H1 (cell line): ENCODE measurements around the gene ACACA. TPM values are rescaled to one million over a fixed set of nuclear protein-coding genes. Genes with fewer than 3 reads are reported as not detected.

ENCODE experiments used
- BACH1 ChIP-seq: IDR thresholded peaks from 2 replicates; pipeline ENCODE4 v1.6.1; 2012; ENCODE audit warnings: low read length, improper control_type of control experiment
- BRCA1 ChIP-seq: IDR thresholded peaks from 2 replicates; pipeline ENCODE4 v1.6.1; 2012; ENCODE audit warnings: low read depth, low read length, improper control_type of control experiment
- CBX5 ChIP-seq: fragments of 300-800, 300-1000 bp; sonication (generic); IDR thresholded peaks from 2 replicates; pipeline ENCODE4 v1.7.1; 2016; ENCODE audit warnings: antibody characterized with exemption, low read length, low read depth
- CEBPB ChIP-seq: IDR thresholded peaks from 2 replicates; pipeline ENCODE4 v1.6.1; 2012; ENCODE audit warnings: low read depth, low read length
- CREB1 ChIP-seq: IDR thresholded peaks from 2 replicates; pipeline ENCODE4 v1.6.1; 2012; ENCODE audit warnings: inconsistent platforms
- CTBP2 ChIP-seq: IDR thresholded peaks from 2 replicates; pipeline ENCODE4 v1.7.0; 2011; ENCODE audit warnings: borderline replicate concordance, mild to moderate bottlenecking, moderate library complexity, mixed read lengths, low read length; ENCODE audit not compliant: insufficient read depth, insufficient read length
- EGR1 ChIP-seq: IDR thresholded peaks from 2 replicates; pipeline ENCODE4 v1.6.1; 2011; ENCODE audit warnings: low read depth, low read length, borderline replicate concordance
- EZH2 ChIP-seq: fragments of 200-600 bp; sonication (generic); IDR thresholded peaks from 2 replicates; pipeline ENCODE4 v1.7.1; 2012; ENCODE audit warnings: low read depth, mild to moderate bottlenecking, moderate library complexity, low read length, inconsistent platforms; ENCODE audit not compliant: severe bottlenecking
- HDAC2 ChIP-seq, 2 experiments: fragments of 300-600 bp in 1 of 2; sonication (generic) in 1 of 2; IDR thresholded peaks; 2 replicates each; pipeline ENCODE4 v1.6.1; 2011 to 2012; ENCODE audit warnings: low read depth in 2 of 2, low read length in 2 of 2, mild to moderate bottlenecking in 2 of 2, moderate library complexity in 2 of 2, borderline replicate concordance in 1 of 2, inconsistent platforms in 1 of 2
- HDAC6 ChIP-seq: IDR thresholded peaks from one replicate; pipeline ENCODE4 v1.7.1; 2012; ENCODE audit warnings: low read depth, mild to moderate bottlenecking, inconsistent platforms, low read length, moderate library complexity
- JUN ChIP-seq: IDR thresholded peaks from 2 replicates; pipeline ENCODE4 v1.6.1; 2011; ENCODE audit warnings: low read depth, mild to moderate bottlenecking, improper control_type of control experiment, low read length
- KDM4A ChIP-seq: IDR thresholded peaks from one replicate; pipeline ENCODE4 v1.7.1; 2012; ENCODE audit warnings: low read depth, mild to moderate bottlenecking, moderate library complexity, low read length, inconsistent platforms; ENCODE audit not compliant: severe bottlenecking
- POLR2A ChIP-seq, 2 experiments: IDR thresholded peaks; 1 replicate in 1 of 2; 2 replicates in 1 of 2; pipeline ENCODE4 v1.6.1; 2011; ENCODE audit warnings: low read depth in 2 of 2, low read length in 2 of 2, mild to moderate bottlenecking in 2 of 2; ENCODE audit errors: control extremely low read depth in 1 of 2
- POLR2AphosphoS5 ChIP-seq: IDR thresholded peaks from 2 replicates; pipeline ENCODE4 v1.6.1; 2011; ENCODE audit warnings: low read depth, low read length
- RNF2 ChIP-seq: fragments of 200-900, 300-1000 bp; sonication (generic); IDR thresholded peaks from 2 replicates; pipeline ENCODE4 v1.7.1; 2016; ENCODE audit warnings: borderline replicate concordance, low read depth, mild to moderate bottlenecking, antibody characterized with exemption, low read length; ENCODE audit not compliant: poor library complexity, severe bottlenecking; ENCODE audit errors: missing control alignments
- SAP30 ChIP-seq: fragments of 300-600 bp; sonication (generic); IDR thresholded peaks from 2 replicates; pipeline ENCODE4 v1.7.1; 2012; ENCODE audit warnings: low read length, moderate library complexity, mild to moderate bottlenecking, inconsistent platforms; ENCODE audit not compliant: insufficient read depth, insufficient replicate concordance
- SIRT6 ChIP-seq: IDR thresholded peaks from one replicate; pipeline ENCODE4 v1.7.1; 2012; ENCODE audit warnings: low read length, inconsistent platforms
- SP1 ChIP-seq: IDR thresholded peaks from 2 replicates; pipeline ENCODE4 v1.6.1; 2011; ENCODE audit warnings: low read depth, low read length
- SP4 ChIP-seq: IDR thresholded peaks from 2 replicates; pipeline ENCODE4 v1.6.1; 2012; ENCODE audit warnings: low read length, inconsistent platforms
- SRF ChIP-seq: IDR thresholded peaks from 2 replicates; pipeline ENCODE4 v1.6.1; 2011; ENCODE audit warnings: mild to moderate bottlenecking, low read depth, low read length, moderate library complexity
- SUZ12 ChIP-seq: fragments of 200-600 bp; sonication (generic); IDR thresholded peaks from 2 replicates; pipeline ENCODE4 v1.6.1; 2012; ENCODE audit warnings: mild to moderate bottlenecking, inconsistent platforms, low read length, moderate library complexity, mixed read lengths
- TEAD4 ChIP-seq: IDR thresholded peaks from 2 replicates; pipeline ENCODE4 v1.6.1; 2012; ENCODE audit warnings: low read depth, low read length, inconsistent platforms, mixed read lengths
- USF2 ChIP-seq: IDR thresholded peaks from 2 replicates; pipeline ENCODE4 v1.6.1; 2011; ENCODE audit warnings: low read length, improper control_type of control experiment
- polyA plus RNA-seq, 7 experiments: library from polyadenylated mRNA; depleted of rRNA in 3 of 7; stranded (reverse) in 5 of 7; unstranded in 2 of 7; fragments of >200 nt in 5 of 7; fragments of 200-250 nt in 2 of 7; gene quantifications; 1 replicate in 5 of 7; 2 replicates in 1 of 7; 4 replicates in 1 of 7; pipeline versions ENCODE4 v1.2.1 to v1.2.3, GENCODE V29; 2011 to 2013; ENCODE audit warnings: missing spikeins in 2 of 7, mixed read lengths in 2 of 7
- total RNA-seq: library from RNA; stranded (reverse); fragmentation: NEBNext Ultra II Directional; extraction: Animal tissue kit (Norgen Biotek cat#: 25700); gene quantifications from 2 replicates; pipeline ENCODE4 v1.2.1, GENCODE V29; 2021
- TF ChIP-seq, protein P1 (sequence below): IDR thresholded peaks from 2 replicates; pipeline ENCODE4 v1.6.1; 2012; ENCODE audit warnings: inconsistent platforms

ACACA gene
- total and polyA plus RNA-seq, 2 of the 8 experiments (the other 6 are each of a cell fraction or from before 2014, with no cell fraction given) = 74.0 to 160 TPM

DNA sequence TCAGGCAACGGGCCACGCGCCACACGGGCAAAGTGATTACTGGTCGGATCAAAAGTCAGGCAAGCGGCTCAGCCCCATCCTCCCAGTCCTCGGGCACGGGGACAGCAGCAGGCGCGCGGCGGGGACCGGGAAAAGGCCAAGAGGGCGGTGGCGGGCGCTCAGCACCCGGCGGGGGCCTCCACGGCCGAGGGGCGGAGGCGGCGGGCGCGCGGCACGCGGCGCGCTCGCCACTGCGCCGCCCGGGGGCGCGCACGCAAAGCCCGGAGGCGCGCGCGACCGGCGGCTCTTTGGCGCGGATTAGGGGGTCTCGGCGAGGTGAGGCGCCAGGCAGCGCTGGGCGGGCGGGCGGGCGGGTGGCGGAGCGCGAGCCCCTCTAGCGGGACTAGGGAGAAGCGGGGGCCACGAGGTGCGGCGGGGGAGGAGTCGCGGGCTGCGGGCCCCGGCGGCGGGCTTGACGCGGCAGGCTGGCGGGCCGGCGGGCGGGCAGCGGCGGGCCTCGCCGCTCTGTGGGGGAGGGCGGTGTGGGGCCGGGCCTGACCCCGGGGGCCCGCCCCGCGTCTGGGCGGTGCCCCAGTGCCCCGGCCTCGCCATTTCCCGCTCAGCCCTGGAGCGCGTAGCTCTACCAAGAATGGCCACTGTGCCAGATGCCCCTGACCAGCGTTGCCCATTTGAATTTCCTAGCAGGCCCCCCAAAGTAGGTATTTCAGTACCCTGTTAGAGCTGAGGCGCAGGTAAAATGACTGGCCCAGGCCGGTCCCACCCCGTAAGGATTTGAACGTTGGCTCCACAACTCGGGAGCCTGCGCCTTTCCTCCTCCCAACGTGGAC is at the start of gene ACACA, which contains the start of gene TADA2A (continued):
- TF ChIP-seq SUZ12 (no peak), CTBP2 (no peak), SIRT6 (no peak), CEBPB (no peak), HDAC2 (IDR thresholded peaks at IDR 0.05; ENCODE audit: borderline replicate concordance in 1 of 2, low read depth in 2 of 2, low read length in 2 of 2) (no peak; a peak in 1 of 4 replicates), JUN (no peak), SP1 (no peak), TEAD4 (no peak), POLR2A (IDR thresholded peaks at IDR 0.05; ENCODE audit: control extremely low read depth in 1 of 2, low read depth in 2 of 2, low read length in 2 of 2) (peak; percentile 75 to 91), SRF (no peak), SAP30 (no peak), BRCA1 (no peak), USF2 (no peak), BACH1 (no peak), POLR2AphosphoS5 (peak; percentile 95), HDAC6 (no peak), EGR1 (no peak), CBX5 (no peak), KDM4A (no peak), CREB1 (no peak), RNF2 (no peak), EZH2 (no peak), SP4 (no peak)
- TF ChIP-seq, protein P1, sequence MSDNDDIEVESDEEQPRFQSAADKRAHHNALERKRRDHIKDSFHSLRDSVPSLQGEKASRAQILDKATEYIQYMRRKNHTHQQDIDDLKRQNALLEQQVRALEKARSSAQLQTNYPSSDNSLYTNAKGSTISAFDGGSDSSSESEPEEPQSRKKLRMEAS = peak; percentile 63
